Endothelial cell of umbilical vein (primary cell): Measurements from ENCODE around the gene SLC15A1. TPM values are rescaled to one million over a fixed set of nuclear protein-coding genes. Genes with fewer than 3 reads are reported as not detected.

ENCODE experiments used
- BruUV-seq: library from RNA; stranded (reverse); fragments of 400-500 nt; replicated peaks from 2 replicates; lab custom pipeline; 2021; lab: Mats Ljungman, UMichigan
- CTCF ChIA-PET: fragments of 300-600, 350-600 bp; sonication (Branson Sonifier 250); formaldehyde crosslinking; loops from one replicate; lab custom pipeline; 2021; ENCODE audit warnings: antibody characterized with exemption, inconsistent platforms; lab: Charles Lee
- POLR2A ChIA-PET: fragments of 300-600, 350-600 bp; sonication (Branson Sonifier 250); formaldehyde crosslinking; loops from one replicate; lab custom pipeline; 2021; ENCODE audit warnings: antibody characterized with exemption, inconsistent platforms; lab: Charles Lee
- DNase-seq: peaks from one replicate; pipeline ENCODE4 v3.0.0-alpha.2; 2011; ENCODE audit warnings: low read depth, low spot score
- FAIRE-seq: peaks from 2 replicates; lab custom pipeline; 2011; peaks lifted over from hg19 to GRCh38; lab: Jason Lieb, UNC
- H2AFZ ChIP-seq: 2 replicates; pipeline ENCODE4 v1.6.0; 2012; ENCODE audit warnings: low read depth, low read length, control low read depth, inconsistent platforms
- H3K27ac ChIP-seq: 2 replicates; pipeline ENCODE4 v1.5.1; 2011; ENCODE audit warnings: low read depth, mild to moderate bottlenecking, control low read depth, low read length, moderate library complexity; ENCODE audit not compliant: insufficient read depth
- H3K27me3 ChIP-seq, 2 experiments: 2 replicates each; pipeline versions ENCODE4 v1.6.0 to v1.6.1; 2011; ENCODE audit warnings: low read length in 2 of 2, mixed read lengths in 1 of 2; ENCODE audit not compliant: control insufficient read depth in 2 of 2, insufficient read depth in 2 of 2
- H3K36me3 ChIP-seq, 2 experiments: 2 replicates in 1 of 2; 3 replicates in 1 of 2; pipeline ENCODE4 v1.5.1; 2011; ENCODE audit warnings: low read length in 2 of 2, mild to moderate bottlenecking in 1 of 2, moderate library complexity in 1 of 2; ENCODE audit not compliant: control insufficient read depth in 2 of 2, insufficient read depth in 2 of 2; ENCODE audit errors: extremely low read depth in 1 of 2
- H3K4me1 ChIP-seq: 3 replicates; pipeline ENCODE4 v1.5.1; 2011; ENCODE audit warnings: mild to moderate bottlenecking, low read length; ENCODE audit not compliant: control insufficient read depth, insufficient read depth; ENCODE audit errors: extremely low read depth
- H3K4me2 ChIP-seq: 2 replicates; pipeline ENCODE4 v1.6.1; 2011; ENCODE audit warnings: low read length, control low read depth, mixed read lengths; ENCODE audit not compliant: insufficient read depth
- H3K4me3 ChIP-seq, 3 experiments: fragments of 200-600 bp in 1 of 3; sonication (generic), shearing (Covaris generic) in 1 of 3; replicated peaks in 1 of 3; 2 replicates each; pipeline ENCODE4 v1.5.1; 2011 to 2016; ENCODE audit warnings: control low read depth in 3 of 3, low read length in 3 of 3, mild to moderate bottlenecking in 2 of 3, inconsistent platforms in 1 of 3, low read depth in 1 of 3, moderate library complexity in 1 of 3; ENCODE audit not compliant: insufficient read depth in 1 of 3
- H3K79me2 ChIP-seq: 2 replicates; pipeline ENCODE4 v1.6.0; 2012; ENCODE audit warnings: low read length, inconsistent platforms; ENCODE audit not compliant: control insufficient read depth, insufficient read depth
- H3K9ac ChIP-seq: replicated peaks from 2 replicates; pipeline ENCODE3; 2011; ENCODE audit warnings: low read length, control low read depth; ENCODE audit not compliant: insufficient read depth; ENCODE audit errors: extremely low read depth
- H3K9me1 ChIP-seq: replicated peaks from 3 replicates; pipeline ENCODE4 v1.6.0; 2011; ENCODE audit warnings: mild to moderate bottlenecking, low read length; ENCODE audit not compliant: control insufficient read depth, insufficient read depth; ENCODE audit errors: extremely low read depth
- H3K9me3 ChIP-seq: replicated peaks from 2 replicates; pipeline ENCODE4 v1.5.1; 2012; ENCODE audit warnings: low read length, inconsistent platforms; ENCODE audit not compliant: control insufficient read depth, insufficient read depth
- H4K20me1 ChIP-seq: replicated peaks from 2 replicates; pipeline ENCODE3; 2011; ENCODE audit warnings: mild to moderate bottlenecking, low read length; ENCODE audit not compliant: control insufficient read depth, insufficient read depth; ENCODE audit errors: extremely low read depth
- CTCF ChIP-seq, 2 donors: IDR thresholded peaks; 1 replicate in 1 of 2; 2 replicates in 1 of 2; pipeline ENCODE4 v1.5.1; 2011; ENCODE audit warnings: low read length in 2 of 2, mild to moderate bottlenecking in 2 of 2, moderate library complexity in 2 of 2, control low read depth in 1 of 2, inconsistent platforms in 1 of 2, low read depth in 1 of 2; ENCODE audit not compliant: insufficient read depth in 1 of 2; ENCODE audit errors: extremely low read depth in 1 of 2
- EZH2 ChIP-seq: IDR thresholded peaks from 2 replicates; pipeline ENCODE4 v1.6.1; 2012; ENCODE audit warnings: borderline replicate concordance, low read depth, mild to moderate bottlenecking, moderate library complexity, low read length, inconsistent platforms; ENCODE audit not compliant: severe bottlenecking
- FOS ChIP-seq: IDR thresholded peaks from 2 replicates; pipeline ENCODE4 v1.6.1; 2011; ENCODE audit warnings: mild to moderate bottlenecking, low read length, moderate library complexity, borderline replicate concordance; ENCODE audit not compliant: insufficient read depth
- GATA2 ChIP-seq: IDR thresholded peaks from 2 replicates; pipeline ENCODE4 v1.7.0; 2011; ENCODE audit warnings: low read depth, mild to moderate bottlenecking, moderate library complexity, mixed read lengths, low read length; ENCODE audit not compliant: insufficient read length, insufficient read depth
- JUN ChIP-seq: IDR thresholded peaks from 2 replicates; pipeline ENCODE4 v1.6.1; 2011; ENCODE audit warnings: borderline replicate concordance, low read depth; ENCODE audit not compliant: insufficient read length, insufficient read depth
- MYC ChIP-seq: IDR thresholded peaks from one replicate; pipeline ENCODE4 v1.6.1; 2011; ENCODE audit warnings: mild to moderate bottlenecking, low read depth, low read length
- POLR2A ChIP-seq: IDR thresholded peaks from 2 replicates; pipeline ENCODE4 v1.6.1; 2012; ENCODE audit warnings: low read depth, mild to moderate bottlenecking, control low read depth, low read length
- POLR2AphosphoS5 ChIP-seq: IDR thresholded peaks from 2 replicates; pipeline ENCODE4 v1.6.1; 2012; ENCODE audit warnings: low read depth, mild to moderate bottlenecking, control low read depth, low read length, moderate library complexity; ENCODE audit not compliant: insufficient read depth
- dilution Hi-C: fragments of 300-500 bp; cut with MboI; formaldehyde crosslinking; loops from one replicate; pipeline ENCODE4 v1.15.0; 2019; ENCODE audit warnings: low sequenced_read_pairs; ENCODE audit not compliant: extremely low pct_ligation_motif_present
- intact Hi-C: fragments of 100-400 bp; cut with micrococcal nuclease; formaldehyde crosslinking; loops from one replicate; pipeline ENCODE4 v1.10.0; 2022
- polyA plus RNA-seq, 4 experiments: library from polyadenylated mRNA; depleted of rRNA in 3 of 4; stranded (reverse) in 3 of 4; unstranded in 1 of 4; fragments of >200 nt; gene quantifications; 2 replicates each; pipeline versions ENCODE4 v1.2.1 to v1.2.3, GENCODE V29; 2011 to 2012; ENCODE audit warnings: missing spikeins in 1 of 4
- total RNA-seq: library from RNA; stranded (reverse); gene quantifications from 2 replicates; pipeline ENCODE4 v1.2.3, GENCODE V29; 2021
- TF ChIP-seq, protein P1 (sequence below): IDR thresholded peaks from 2 replicates; pipeline ENCODE4 v1.6.1; 2011; ENCODE audit not compliant: insufficient read depth, insufficient read length

The SLC15A1 gene
- total and polyA plus RNA-seq, 2 donors (not counting 3 experiments of a cell fraction or from before 2014, with no cell fraction given): not detected

- POLR2A ChIA-PET: no interaction called here
- TF ChIP-seq POLR2AphosphoS5 (no peak), EZH2 (no peak), JUN (no peak), POLR2A (no peak), MYC (no peak), CTCF (IDR thresholded peaks at IDR 0.05; ENCODE audit: extremely low read depth in 1 of 2, insufficient read depth in 1 of 2, low read depth in 1 of 2, low read length in 2 of 2) (no peak), FOS (no peak), GATA2 (no peak)
- TF ChIP-seq, protein P1, sequence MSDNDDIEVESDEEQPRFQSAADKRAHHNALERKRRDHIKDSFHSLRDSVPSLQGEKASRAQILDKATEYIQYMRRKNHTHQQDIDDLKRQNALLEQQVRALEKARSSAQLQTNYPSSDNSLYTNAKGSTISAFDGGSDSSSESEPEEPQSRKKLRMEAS: no peak
- H3K4me1 ChIP-seq: no peaks in the 10 kb centered on the region
- no peaks in the 10 kb centered on the region for H3K9me3 ChIP-seq
- BruUV-seq: no TSS peak
- no peak overlapping the region for H3K4me2 ChIP-seq
- H2AFZ ChIP-seq: no peak overlapping the region
- H3K9me1 ChIP-seq: no peaks in the 10 kb centered on the region
- no peak overlapping the region for H3K27ac ChIP-seq
- dilution Hi-C loops: no loop called here
- H3K36me3 ChIP-seq: no peaks in the 10 kb centered on the region
- H3K4me3 ChIP-seq: no peak overlapping the region
- DNase-seq: no peak
- no peak for FAIRE-seq
- H3K27me3 ChIP-seq: peaks cover 23 to 29% of the 10 kb centered on the region in 2 experiments
- no peak overlapping the region for H3K9ac ChIP-seq
- CTCF ChIA-PET: no interaction called here
- no peaks in the 10 kb centered on the region for H4K20me1 ChIP-seq
- H3K79me2 ChIP-seq: no peaks in the 10 kb centered on the region
- intact Hi-C loops: no loop called here
These were observed 17.3 kb upstream of the SLC15A1 start for GRCh38 chr13:98769736-98770135.
